ENCODE measurements around the gene IKBKE. TPM values are rescaled to one million over a fixed set of nuclear protein-coding genes. Genes with fewer than 3 reads are reported as not detected.

IKBKE gene
- total RNA-seq, 1 donor from 2014 or later: 7.6 TPM

DNA sequence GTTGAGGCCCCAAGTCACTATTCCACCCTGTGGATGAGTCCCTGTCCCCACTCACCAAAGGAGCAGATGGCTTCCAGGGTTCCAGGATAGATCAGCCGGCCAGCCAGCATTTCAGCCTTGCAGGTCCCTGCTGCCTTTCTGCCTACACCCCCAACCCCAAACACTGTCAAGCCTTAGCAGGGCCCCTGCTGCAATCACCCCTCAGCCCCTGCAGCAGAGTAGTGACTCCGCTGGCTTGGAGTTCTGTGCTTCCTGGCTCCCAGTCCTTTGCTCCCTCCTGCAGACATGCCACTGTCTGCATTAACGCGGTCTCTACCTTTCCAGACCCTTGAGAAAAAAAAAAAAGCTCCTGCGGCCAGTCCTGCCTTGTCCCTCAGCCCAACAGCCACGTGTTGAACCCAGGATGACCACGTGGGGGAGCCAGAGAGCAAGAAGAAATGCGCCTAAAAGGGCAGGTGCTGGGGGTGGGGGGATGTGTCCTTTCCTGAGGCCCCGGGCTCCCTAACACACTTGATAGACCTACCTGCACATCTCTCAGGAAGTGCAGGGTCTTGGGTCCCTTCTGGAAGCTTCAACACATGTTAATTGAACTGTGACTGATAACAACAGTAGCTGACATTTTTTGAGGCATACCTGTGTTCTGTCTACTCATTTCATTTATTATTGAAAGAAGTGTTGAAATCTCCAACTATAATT is 74.4 kb downstream of the IKBKE start:
- peak; percentile 90 for DNase-seq (ENCODE audit: low read depth, low spot score)
- Mint-ChIP-seq H3K36me3 (ENCODE audit: low read depth) (no peaks in the 10 kb centered on the region), H3K27me3 (ENCODE audit: low read depth) (peaks cover 7% of the 10 kb centered on the region), H3K4me1 (peaks cover 6% of the 10 kb centered on the region), H3K4me3 (no peak overlapping the region), H3K27ac (ENCODE audit: unreplicated experiment) (no peak overlapping the region), H3K9me3 (no peaks in the 10 kb centered on the region)
- TF ChIP-seq, protein P1, sequence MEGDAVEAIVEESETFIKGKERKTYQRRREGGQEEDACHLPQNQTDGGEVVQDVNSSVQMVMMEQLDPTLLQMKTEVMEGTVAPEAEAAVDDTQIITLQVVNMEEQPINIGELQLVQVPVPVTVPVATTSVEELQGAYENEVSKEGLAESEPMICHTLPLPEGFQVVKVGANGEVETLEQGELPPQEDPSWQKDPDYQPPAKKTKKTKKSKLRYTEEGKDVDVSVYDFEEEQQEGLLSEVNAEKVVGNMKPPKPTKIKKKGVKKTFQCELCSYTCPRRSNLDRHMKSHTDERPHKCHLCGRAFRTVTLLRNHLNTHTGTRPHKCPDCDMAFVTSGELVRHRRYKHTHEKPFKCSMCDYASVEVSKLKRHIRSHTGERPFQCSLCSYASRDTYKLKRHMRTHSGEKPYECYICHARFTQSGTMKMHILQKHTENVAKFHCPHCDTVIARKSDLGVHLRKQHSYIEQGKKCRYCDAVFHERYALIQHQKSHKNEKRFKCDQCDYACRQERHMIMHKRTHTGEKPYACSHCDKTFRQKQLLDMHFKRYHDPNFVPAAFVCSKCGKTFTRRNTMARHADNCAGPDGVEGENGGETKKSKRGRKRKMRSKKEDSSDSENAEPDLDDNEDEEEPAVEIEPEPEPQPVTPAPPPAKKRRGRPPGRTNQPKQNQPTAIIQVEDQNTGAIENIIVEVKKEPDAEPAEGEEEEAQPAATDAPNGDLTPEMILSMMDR (conservative IDR thresholded peaks at IDR 0.05): peak; percentile 82

DNA sequence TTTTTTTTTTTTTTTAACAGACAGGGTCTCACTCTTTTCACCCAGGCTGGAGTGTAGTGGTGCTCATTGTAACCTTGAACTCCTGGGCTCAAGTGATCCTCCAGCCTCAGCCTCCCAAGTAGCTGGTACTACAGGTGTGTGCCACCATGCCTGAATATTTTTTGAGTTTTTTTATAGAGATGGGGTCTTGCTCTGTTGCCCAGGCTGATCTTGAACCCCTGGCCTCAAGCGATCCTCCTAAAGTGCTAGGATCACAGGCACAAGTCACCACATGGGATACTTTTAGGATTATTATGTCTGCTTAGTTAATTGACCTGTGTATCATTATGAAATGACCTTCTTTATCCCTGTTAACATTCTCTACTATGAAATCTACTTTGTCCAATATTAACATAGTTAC is 75.1 kb downstream of the IKBKE start:
- Mint-ChIP-seq H3K27ac (ENCODE audit: unreplicated experiment) (no peak overlapping the region), H3K4me3 (no peak overlapping the region), H3K4me1 (peaks cover 6% of the 10 kb centered on the region), H3K27me3 (ENCODE audit: low read depth) (peaks cover 13% of the 10 kb centered on the region), H3K36me3 (ENCODE audit: low read depth) (no peaks in the 10 kb centered on the region), H3K9me3 (no peaks in the 10 kb centered on the region)
- TF ChIP-seq, protein P1 (conservative IDR thresholded peaks at IDR 0.05): no peak
- DNase-seq (ENCODE audit: low read depth, low spot score): no peak

Small RNA genes within 50 kb of the gene (microRNA-seq; reads per million reads assigned to microRNA genes)
- 3.0 reads per million for gene MIR6769B

Other genes with a start within 250 kb of the IKBKE start
- gene RASSF5, start 37.1 kb downstream of the IKBKE start, total RNA-seq: 1.2 and 1.4 TPM in 2 replicates
- gene EIF2D, start 142.0 kb downstream of the IKBKE start, total RNA-seq: 37.5 and 38.2 TPM in 2 replicates
- gene DYRK3, start 165.1 kb downstream of the IKBKE start, total RNA-seq: 12.5 and 13.3 TPM in 2 replicates
- 77.7 and 78.7 TPM in 2 replicates for gene MAPKAPK2, start 214.4 kb downstream of the IKBKE start, total RNA-seq